HuH-7 (cell line): Measurements from ENCODE around the gene SLC22A23.

Experiments used
- DNase-seq: peaks from one replicate; pipeline ENCODE4 v3.0.0; 2011; ENCODE audit warnings: low spot score

SLC22A23 gene

GRCh38 chr6:3444276-3445088, 12.4 kb downstream of the SLC22A23 start:
- DNase-seq: no peak

- no peak for DNase-seq
Observed at GRCh38 chr6:3443221-3443515, 13.7 kb downstream of the SLC22A23 start.

DNA sequence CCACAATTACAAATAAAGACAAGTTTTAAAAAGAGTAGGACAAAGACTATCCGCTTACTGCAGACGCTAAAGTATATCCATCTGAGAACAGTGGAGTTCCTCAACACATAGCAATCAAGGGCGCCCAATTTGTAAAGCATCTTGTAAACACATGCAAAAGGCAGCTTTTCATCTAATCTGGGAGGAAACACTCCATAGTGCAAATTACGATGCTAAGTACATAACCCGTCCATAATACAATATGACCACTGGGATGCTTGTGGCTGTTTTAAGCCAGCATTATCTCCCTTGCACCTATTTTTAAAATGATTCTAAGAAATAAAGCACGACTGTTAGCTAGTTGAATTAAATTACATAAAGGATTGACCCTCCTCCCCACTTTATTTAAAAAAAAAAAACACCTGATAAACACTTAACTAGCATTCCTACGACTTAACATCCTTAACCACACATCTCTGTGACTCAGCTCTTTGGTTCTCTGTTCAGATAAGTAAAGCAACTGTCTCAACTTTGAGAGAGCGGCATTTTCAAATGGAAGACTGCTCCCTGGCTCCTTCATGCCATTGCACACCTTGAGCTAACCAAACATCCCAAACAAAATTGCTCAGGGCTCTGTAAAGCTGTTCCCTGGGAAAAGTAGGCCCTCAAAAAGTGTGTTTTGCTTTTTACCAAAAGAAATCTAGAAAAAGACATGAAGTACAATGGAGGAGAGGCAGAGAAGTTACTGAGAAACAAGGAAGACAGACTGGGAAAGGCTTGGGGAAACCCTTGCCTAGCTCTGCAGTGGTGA, 14.2 kb downstream of the SLC22A23 start:
- no peak for DNase-seq

GRCh38 chr6:3440911-3441310, 15.9 kb downstream of the SLC22A23 start:
- no peak for DNase-seq

DNA sequence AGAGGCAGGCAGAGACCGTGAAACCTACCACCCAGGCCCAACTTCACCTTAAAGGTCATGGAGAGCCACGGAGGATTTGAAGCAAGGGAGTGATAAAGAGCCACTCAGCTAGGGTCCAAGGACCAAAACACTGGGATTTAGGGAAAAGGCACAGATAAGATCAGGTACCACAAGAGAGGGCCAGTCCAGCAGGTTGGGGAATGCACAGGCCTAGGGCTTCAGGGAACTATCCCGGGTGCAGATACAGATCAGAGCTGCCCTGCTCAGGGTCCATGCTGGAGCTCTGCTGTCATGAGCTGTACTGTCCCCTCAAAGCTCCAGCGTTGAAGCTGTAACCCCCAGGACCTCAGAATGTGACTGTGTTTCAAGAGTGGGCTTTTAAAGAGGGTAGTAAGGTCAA, 16.9 kb downstream of the SLC22A23 start:
- DNase-seq: no peak

- DNase-seq: no peak
Observed at GRCh38 chr6:3438190-3439167, 18.4 kb downstream of the SLC22A23 start.

DNA sequence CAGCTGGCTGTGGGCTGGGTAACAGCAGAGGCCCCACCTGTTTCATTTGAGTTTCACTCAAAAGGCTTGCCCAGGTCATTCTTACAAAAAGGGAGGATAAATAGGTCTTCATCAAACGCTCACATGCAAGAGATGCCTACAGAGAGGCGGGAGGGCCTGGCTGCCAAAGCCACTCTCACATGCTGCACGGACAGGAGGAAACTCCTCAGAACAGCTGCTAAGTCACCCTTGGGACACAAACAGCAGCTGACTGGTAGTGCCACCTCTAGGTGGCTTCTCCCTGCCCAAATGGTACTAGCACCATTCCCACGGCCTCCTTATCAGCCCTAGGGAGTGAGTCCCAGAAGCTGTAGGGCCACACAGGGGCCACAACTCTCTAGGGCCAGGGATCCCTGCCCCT, 23.8 kb downstream of the SLC22A23 start:
- DNase-seq: no peak

DNA sequence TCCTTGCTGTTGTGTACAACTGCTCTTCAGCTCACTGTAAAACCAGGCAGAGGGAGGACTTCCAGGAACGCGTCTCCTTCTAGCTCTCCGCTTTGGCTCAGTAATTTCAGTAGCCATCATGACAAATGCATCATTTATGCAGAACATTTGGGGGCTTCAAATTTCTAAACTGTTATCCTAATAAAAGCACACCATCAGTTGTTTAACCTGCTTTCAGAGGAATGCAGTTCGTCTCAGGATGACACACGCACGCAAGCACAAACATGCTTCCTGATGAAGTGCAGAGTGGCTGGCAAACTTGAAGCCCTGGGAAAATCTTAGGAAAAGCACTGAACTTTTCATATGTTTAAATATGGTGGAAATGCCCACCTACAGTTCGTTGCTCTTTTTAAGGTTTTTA, 24.4 kb downstream of the SLC22A23 start:
- DNase-seq: no peak

DNA sequence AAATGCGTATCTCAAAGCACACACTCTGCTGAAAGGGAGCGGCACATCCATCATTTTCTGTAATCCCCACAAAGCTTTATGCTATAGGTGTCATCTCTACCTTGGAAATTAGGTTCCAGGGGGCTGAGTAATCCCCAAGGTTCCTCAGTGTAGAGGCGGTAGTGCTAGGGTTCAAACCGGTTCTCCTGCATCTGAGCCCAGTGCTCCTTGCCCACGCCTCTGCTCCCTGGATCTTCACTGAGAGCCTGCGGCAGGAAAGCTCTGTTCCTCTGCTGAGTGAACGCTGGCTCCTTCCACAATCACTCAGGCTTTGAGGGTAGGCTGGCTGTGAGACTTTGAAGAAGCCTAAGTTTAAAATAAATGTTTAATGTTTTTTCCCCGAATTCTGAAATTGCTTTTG, 24.9 kb downstream of the SLC22A23 start:
- DNase-seq: no peak

GRCh38 chr6:3429211-3429610, 27.6 kb downstream of the SLC22A23 start:
- no peak for DNase-seq

GRCh38 chr6:3428700-3429099, 28.1 kb downstream of the SLC22A23 start:
- DNase-seq: no peak

- DNase-seq: no peak
Observed at GRCh38 chr6:3428247-3428646, 28.6 kb downstream of the SLC22A23 start.

- no peak for DNase-seq
Observed at GRCh38 chr6:3427687-3428085, 29.2 kb downstream of the SLC22A23 start.

DNA sequence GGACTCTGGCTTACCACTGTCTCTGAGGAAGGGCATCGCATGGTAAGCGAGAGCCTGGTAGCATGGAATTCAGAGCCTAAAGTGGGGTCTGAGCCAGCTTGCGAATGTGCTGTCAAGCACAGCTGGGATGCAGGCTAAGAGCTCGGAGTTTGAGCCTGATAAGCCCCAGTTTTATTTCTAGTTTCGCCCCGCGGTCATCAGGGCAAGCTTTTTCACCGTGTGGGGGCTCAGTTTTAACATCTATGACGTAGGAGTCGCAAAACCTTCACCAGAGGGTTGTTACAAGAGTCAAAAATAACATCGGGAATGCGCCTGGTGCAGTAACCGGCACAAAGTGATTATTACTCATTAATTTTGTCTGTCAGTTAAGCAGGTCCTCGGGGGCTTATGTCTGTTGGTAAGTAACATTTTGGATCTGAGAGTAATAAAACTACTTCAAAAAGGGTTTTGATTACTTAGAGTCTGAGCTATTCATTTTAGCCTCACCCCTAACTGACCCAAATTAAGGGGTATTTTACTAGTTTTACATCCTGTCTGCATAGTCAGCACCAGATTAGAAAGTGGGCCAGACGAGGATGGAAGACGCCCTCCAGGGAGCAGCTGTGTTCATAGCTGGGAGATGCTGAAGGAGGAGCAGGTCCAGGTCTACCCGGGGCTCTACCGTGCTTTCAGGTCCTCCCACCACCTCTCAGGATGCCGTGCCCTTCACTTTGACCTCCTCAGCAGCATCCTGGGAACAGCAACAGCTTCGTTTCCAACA, 29.7 kb downstream of the SLC22A23 start:
- DNase-seq: no peak

- no peak for DNase-seq
Observed at GRCh38 chr6:3426091-3426926, 30.5 kb downstream of the SLC22A23 start.

DNA sequence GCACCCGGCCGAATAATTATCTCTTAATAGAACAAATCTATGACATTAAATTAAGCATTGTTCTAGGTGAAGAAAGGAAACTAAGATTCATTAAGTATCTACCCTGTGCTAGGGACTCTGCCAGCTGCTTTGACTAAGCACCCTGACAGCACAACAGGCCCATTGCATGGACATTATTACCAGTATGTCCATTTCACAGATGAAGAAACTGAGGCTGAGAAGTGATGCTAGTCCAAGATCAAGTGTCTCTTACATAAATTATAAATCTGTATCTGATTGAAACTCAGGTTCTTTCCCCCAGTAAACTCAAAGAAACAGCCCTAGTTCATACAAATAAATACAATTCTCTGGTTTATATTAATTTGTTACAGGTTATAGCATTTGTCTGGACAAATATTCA, 31.3 kb downstream of the SLC22A23 start:
- no peak for DNase-seq

- DNase-seq: no peak
Observed at GRCh38 chr6:3424185-3424927, 32.5 kb downstream of the SLC22A23 start.

GRCh38 chr6:3423439-3424184, 33.2 kb downstream of the SLC22A23 start:
- DNase-seq: no peak

DNA sequence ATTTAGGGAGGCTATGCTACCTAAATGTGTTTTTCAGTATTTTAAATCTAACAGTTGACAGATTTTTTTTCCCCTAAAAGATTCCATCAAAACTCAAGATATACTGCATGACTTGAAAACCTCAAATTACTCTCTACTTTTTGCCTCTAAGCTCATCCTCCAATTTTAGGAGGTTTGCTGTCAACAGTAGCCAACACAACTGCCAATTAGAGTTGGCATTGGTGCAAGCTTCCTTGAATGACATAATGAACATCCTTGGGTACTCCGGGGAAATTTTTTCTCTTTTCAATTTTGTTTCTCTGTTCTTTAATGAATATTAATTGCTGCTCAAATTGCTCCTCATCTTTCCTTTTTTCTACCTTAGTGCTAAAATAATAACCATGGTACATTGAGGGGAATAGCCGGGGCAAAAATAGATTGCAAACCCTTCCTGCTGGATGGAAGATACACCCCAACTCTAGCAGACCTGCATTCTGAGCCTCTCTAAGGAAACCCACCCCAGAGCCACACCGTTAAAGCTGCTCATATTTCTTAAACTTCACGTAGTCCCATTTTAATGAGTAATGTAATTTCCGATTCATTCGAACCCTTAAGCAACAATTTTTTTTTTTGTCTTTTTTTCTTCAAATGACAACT, 34.3 kb downstream of the SLC22A23 start:
- no peak for DNase-seq
